PC-3 (cell line): ENCODE measurements around the gene RPF1. TPM values are rescaled to one million over a fixed set of nuclear protein-coding genes. Genes with fewer than 3 reads are reported as not detected.
"Not testable (repeated sequence)": the region's sequence is repeated elsewhere in the genome, so short reads cannot be mapped to it uniquely, and the experiment has no call there.

Experiments
- ATAC-seq: fragments of 200-7000 bp; cut with Tn5 transposase; 2 replicates; pipeline ENCODE4 v1.9.1; 2020; ENCODE audit warnings: mild to moderate bottlenecking, moderate library complexity
- BruUV-seq: library from RNA; stranded (reverse); fragments of 400-500 nt; replicated peaks from 2 replicates; lab custom pipeline; 2021; lab: Mats Ljungman, UMichigan
- CTCF ChIA-PET: fragments of 300-600 bp; sonication (Branson Sonifier 250); formaldehyde crosslinking; loops from one replicate; lab custom pipeline; 2022; ENCODE audit warnings: antibody characterized with exemption; lab: Charles Lee
- POLR2A ChIA-PET: fragments of 300-600 bp; sonication (Branson Sonifier 250); formaldehyde crosslinking; loops from one replicate; lab custom pipeline; 2022; ENCODE audit warnings: antibody characterized with exemption; ENCODE audit not compliant: unreplicated experiment; lab: Charles Lee
- DNase-seq: peaks from one replicate; pipeline ENCODE4 v3.0.0-alpha.2; 2015
- H2AFZ ChIP-seq: fragments of 300-600 bp; sonication (generic); 2 replicates; pipeline ENCODE4 v1.6.0; 2016; ENCODE audit warnings: antibody characterized with exemption, low read length
- H3F3A ChIP-seq: fragments of 300-600 bp; sonication (generic); one replicate; pipeline ENCODE4 v1.6.0; 2017; ENCODE audit warnings: antibody characterized with exemption, low read length, control low read depth, mild to moderate bottlenecking; ENCODE audit not compliant: unreplicated experiment
- H3K27ac ChIP-seq: fragments of 300-600 bp; sonication (generic); 2 replicates; pipeline ENCODE4 v1.5.1; 2016; ENCODE audit warnings: mild to moderate bottlenecking, low read length
- H3K27me3 ChIP-seq: fragments of 300-600 bp; sonication (generic); 2 replicates; pipeline ENCODE4 v1.6.1; 2016; ENCODE audit warnings: low read length, mixed read lengths
- H3K36me3 ChIP-seq: fragments of 300-600 bp; sonication (generic); 2 replicates; pipeline ENCODE4 v1.6.1; 2016; ENCODE audit warnings: low read depth, mixed run types, low read length, mixed read lengths
- H3K4me1 ChIP-seq: fragments of 300-600 bp; sonication (generic); 2 replicates; pipeline ENCODE4 v1.5.1; 2016; ENCODE audit warnings: low read length; ENCODE audit not compliant: insufficient read depth
- H3K4me2 ChIP-seq: fragments of 300-600 bp; sonication (generic); 2 replicates; pipeline ENCODE4 v1.6.0; 2016; ENCODE audit warnings: low read length
- H3K4me3 ChIP-seq: fragments of 300-600 bp; sonication (generic); 2 replicates; pipeline ENCODE4 v1.5.1; 2016; ENCODE audit warnings: mild to moderate bottlenecking, low read length, mixed read lengths
- H3K79me2 ChIP-seq: fragments of 300-600 bp; sonication (generic); 2 replicates; pipeline ENCODE4 v1.6.1; 2017; ENCODE audit warnings: low read length, mixed read lengths
- H3K9ac ChIP-seq: fragments of 300-600 bp; sonication (generic); 2 replicates; pipeline ENCODE4 v1.6.0; 2016; ENCODE audit warnings: mild to moderate bottlenecking, low read length
- H3K9me2 ChIP-seq: fragments of 300-600 bp; sonication (generic); replicated peaks from 2 replicates; pipeline ENCODE4 v1.6.1; 2016; ENCODE audit warnings: mixed run types, low read length, mixed read lengths
- H3K9me3 ChIP-seq: fragments of 300-600 bp; sonication (generic); 2 replicates; pipeline ENCODE4 v1.6.1; 2016; ENCODE audit warnings: low read length, mixed read lengths
- H4K20me1 ChIP-seq: fragments of 300-600 bp; sonication (generic); 2 replicates; pipeline ENCODE4 v1.6.1; 2016; ENCODE audit warnings: low read length, mixed read lengths
- CTCF ChIP-seq: fragments of 300-600 bp; sonication (generic); conservative IDR thresholded peaks from 2 replicates; pipeline ENCODE4 v1.5.1; 2017; ENCODE audit warnings: antibody characterized with exemption, low read depth, mild to moderate bottlenecking, low read length
- EZH2 ChIP-seq: fragments of 300-600 bp; sonication (generic); IDR thresholded peaks from one replicate; pipeline ENCODE4 v1.6.1; 2017; ENCODE audit warnings: antibody characterized with exemption, mild to moderate bottlenecking, low read length; ENCODE audit not compliant: unreplicated experiment
- EZH2phosphoT487 ChIP-seq: fragments of 300-600 bp; sonication (generic); IDR thresholded peaks from 2 replicates; pipeline ENCODE4 v1.6.1; 2018; ENCODE audit warnings: mild to moderate bottlenecking, antibody characterized with exemption, low read length, borderline replicate concordance
- intact Hi-C: fragments of 100-400 bp; cut with micrococcal nuclease; formaldehyde crosslinking; loops from 2 replicates; pipeline ENCODE4 v1.9.0; 2023
- total RNA-seq: library from RNA; depleted of rRNA; stranded (reverse); fragments of >200 nt; gene quantifications from 2 replicates; pipeline ENCODE4 v1.2.3, GENCODE V29; 2014

The RPF1 gene
- total RNA-seq, 1 experiment from 2014 or later = 85.8 TPM

- Histone ChIP-seq H3K27ac (no peak overlapping the region), H3F3A (no peaks in the 10 kb centered on the region), H3K4me3 (no peak overlapping the region), H3K9me2 (no peaks in the 10 kb centered on the region), H3K9me3 (no peaks in the 10 kb centered on the region), H4K20me1 (no peaks in the 10 kb centered on the region), H3K36me3 (no peaks in the 10 kb centered on the region), H3K4me1 (peaks cover 22% of the 10 kb centered on the region), H2AFZ (0 out of 2 replicates have a peak overlapping the region, but pooled peaks have one; percentile 22), H3K79me2 (no peaks in the 10 kb centered on the region), H3K4me2 (no peak overlapping the region), H3K27me3 (no peaks in the 10 kb centered on the region), H3K9ac (no peak overlapping the region)
- intact Hi-C loops = loop anchor here (2.0 to 10.0 kb wide), 3 partner anchors 163 to 530 kb away; no protein-coding TSS in a partner anchor
- ChIA-PET CTCF (interaction anchor here (0.7 kb wide), 1 partner anchor 142 kb away, joined by 10 read pairs; no protein-coding TSS in a partner anchor), POLR2A (interaction anchor here (0.6 kb wide), 1 partner anchor 27 kb away, joined by 3 read pairs; no protein-coding TSS in a partner anchor)
- no peak for ATAC-seq
- no peak for DNase-seq
- BruUV-seq = no TSS peak
- no peak for TF ChIP-seq EZH2phosphoT487
- TF ChIP-seq EZH2 = no peak
- TF ChIP-seq CTCF = no peak
Measured at GRCh38 chr1:84434801-84435549, 44.1 kb upstream of the RPF1 start.

- DNase-seq (no peak), ATAC-seq (no peak)
- H3K9ac ChIP-seq = no peak overlapping the region
- H4K20me1 ChIP-seq = no peaks in the 10 kb centered on the region
- H3K4me1 ChIP-seq = peaks cover 22% of the 10 kb centered on the region
- H3K9me3 ChIP-seq = no peaks in the 10 kb centered on the region
- CTCF ChIA-PET = interaction anchor here (0.6 kb wide), 1 partner anchor 18 kb away, joined by 3 read pairs; no protein-coding TSS in a partner anchor
- no peak overlapping the region for H3K4me2 ChIP-seq
- no peaks in the 10 kb centered on the region for H3K27me3 ChIP-seq
- H3K36me3 ChIP-seq = no peaks in the 10 kb centered on the region
- H3K79me2 ChIP-seq = no peaks in the 10 kb centered on the region
- intact Hi-C loops = loop anchor here (10.0 kb wide), 1 partner anchor 532 kb away; no protein-coding TSS in a partner anchor
- no peaks in the 10 kb centered on the region for H3F3A ChIP-seq
- H3K9me2 ChIP-seq = no peaks in the 10 kb centered on the region
- H3K27ac ChIP-seq = no peak overlapping the region
- TF ChIP-seq EZH2phosphoT487 = no peak
- H2AFZ ChIP-seq = no peak overlapping the region
- BruUV-seq = no TSS peak
- POLR2A ChIA-PET = no interaction called here
- H3K4me3 ChIP-seq = no peak overlapping the region
Measured at GRCh38 chr1:84436876-84437655, 42.0 kb upstream of the RPF1 start.

GRCh38 chr1:84442256-84442655 is 36.8 kb upstream of the RPF1 start:
- Histone ChIP-seq H3K9me3 (no peaks in the 10 kb centered on the region), H3K27me3 (no peaks in the 10 kb centered on the region), H2AFZ (peak overlapping the region; percentile 15; the same call in 1 of the 2 replicates), H3K27ac (peak overlapping the region; percentile 57), H3K4me3 (no peak overlapping the region), H4K20me1 (no peaks in the 10 kb centered on the region), H3K36me3 (no peaks in the 10 kb centered on the region), H3K4me1 (peaks cover 12% of the 10 kb centered on the region), H3F3A (no peaks in the 10 kb centered on the region), H3K9me2 (no peaks in the 10 kb centered on the region), H3K79me2 (no peaks in the 10 kb centered on the region), H3K4me2 (peak overlapping the region; percentile 58), H3K9ac (no peak overlapping the region)
- TF ChIP-seq EZH2 (no peak), CTCF (peak; percentile 84), EZH2phosphoT487 (no peak)
- POLR2A ChIA-PET = interaction anchor here (0.6 kb wide), 1 partner anchor 40 kb away, joined by 4 read pairs; no protein-coding TSS in a partner anchor
- peak; percentile 93 for ATAC-seq
- intact Hi-C loops = loop anchor here (1.0 to 5.0 kb wide), 7 partner anchors 40 to 330 kb away; partner anchors contain the start of genes GNG5 and SPATA1
- CTCF ChIA-PET = interaction anchor here (0.6 to 1.2 kb wide), 5 partner anchors 38 to 259 kb away, joined by 3 to 11 read pairs (median 4); partner anchors contain the start of genes GNG5 and SPATA1
- peak; percentile 93 for DNase-seq
- BruUV-seq = no TSS peak

- DNase-seq = peak; percentile 34
- intact Hi-C loops = loop anchor here (1.0 to 5.0 kb wide), 7 partner anchors 39 to 329 kb away; partner anchors contain the start of genes GNG5 and SPATA1
- H3K9me3 ChIP-seq, H3K36me3 ChIP-seq, H3K27me3 ChIP-seq, H3K4me3 ChIP-seq, BruUV-seq, H4K20me1 ChIP-seq, H3K9me2 ChIP-seq, H3K79me2 ChIP-seq, H3F3A ChIP-seq, H3K9ac ChIP-seq: not testable (repeated sequence)
- H3K27ac ChIP-seq = peak overlapping the region; percentile 57
- ATAC-seq = peak; percentile 76
- ChIA-PET CTCF (interaction anchor here (0.6 to 1.2 kb wide), 7 partner anchors 16 to 259 kb away, joined by 3 to 11 read pairs (median 4); partner anchors contain the start of genes GNG5 and SPATA1), POLR2A (interaction anchor here (0.6 kb wide), 1 partner anchor 40 kb away, joined by 4 read pairs; no protein-coding TSS in a partner anchor)
- peak overlapping the region; percentile 63; the same call in 1 of the 2 replicates for H2AFZ ChIP-seq
- peak overlapping the region; percentile 58 for H3K4me2 ChIP-seq
- H3K4me1 ChIP-seq = peaks cover 12% of the 10 kb centered on the region
Measured at GRCh38 chr1:84442747-84443646, 36.1 kb upstream of the RPF1 start.
